Activated CD4-positive, alpha-beta T cell treated with anti-CD3 and anti-CD28 coated beads for 1 hour (primary cell): ENCODE results near the gene NCAPG.

ENCODE experiments used
- DNase-seq: peaks from one replicate; pipeline ENCODE4 v3.0.0-alpha.2; 2020

Gene NCAPG, protein sequence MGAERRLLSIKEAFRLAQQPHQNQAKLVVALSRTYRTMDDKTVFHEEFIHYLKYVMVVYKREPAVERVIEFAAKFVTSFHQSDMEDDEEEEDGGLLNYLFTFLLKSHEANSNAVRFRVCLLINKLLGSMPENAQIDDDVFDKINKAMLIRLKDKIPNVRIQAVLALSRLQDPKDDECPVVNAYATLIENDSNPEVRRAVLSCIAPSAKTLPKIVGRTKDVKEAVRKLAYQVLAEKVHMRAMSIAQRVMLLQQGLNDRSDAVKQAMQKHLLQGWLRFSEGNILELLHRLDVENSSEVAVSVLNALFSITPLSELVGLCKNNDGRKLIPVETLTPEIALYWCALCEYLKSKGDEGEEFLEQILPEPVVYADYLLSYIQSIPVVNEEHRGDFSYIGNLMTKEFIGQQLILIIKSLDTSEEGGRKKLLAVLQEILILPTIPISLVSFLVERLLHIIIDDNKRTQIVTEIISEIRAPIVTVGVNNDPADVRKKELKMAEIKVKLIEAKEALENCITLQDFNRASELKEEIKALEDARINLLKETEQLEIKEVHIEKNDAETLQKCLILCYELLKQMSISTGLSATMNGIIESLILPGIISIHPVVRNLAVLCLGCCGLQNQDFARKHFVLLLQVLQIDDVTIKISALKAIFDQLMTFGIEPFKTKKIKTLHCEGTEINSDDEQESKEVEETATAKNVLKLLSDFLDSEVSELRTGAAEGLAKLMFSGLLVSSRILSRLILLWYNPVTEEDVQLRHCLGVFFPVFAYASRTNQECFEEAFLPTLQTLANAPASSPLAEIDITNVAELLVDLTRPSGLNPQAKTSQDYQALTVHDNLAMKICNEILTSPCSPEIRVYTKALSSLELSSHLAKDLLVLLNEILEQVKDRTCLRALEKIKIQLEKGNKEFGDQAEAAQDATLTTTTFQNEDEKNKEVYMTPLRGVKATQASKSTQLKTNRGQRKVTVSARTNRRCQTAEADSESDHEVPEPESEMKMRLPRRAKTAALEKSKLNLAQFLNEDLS

DNA sequence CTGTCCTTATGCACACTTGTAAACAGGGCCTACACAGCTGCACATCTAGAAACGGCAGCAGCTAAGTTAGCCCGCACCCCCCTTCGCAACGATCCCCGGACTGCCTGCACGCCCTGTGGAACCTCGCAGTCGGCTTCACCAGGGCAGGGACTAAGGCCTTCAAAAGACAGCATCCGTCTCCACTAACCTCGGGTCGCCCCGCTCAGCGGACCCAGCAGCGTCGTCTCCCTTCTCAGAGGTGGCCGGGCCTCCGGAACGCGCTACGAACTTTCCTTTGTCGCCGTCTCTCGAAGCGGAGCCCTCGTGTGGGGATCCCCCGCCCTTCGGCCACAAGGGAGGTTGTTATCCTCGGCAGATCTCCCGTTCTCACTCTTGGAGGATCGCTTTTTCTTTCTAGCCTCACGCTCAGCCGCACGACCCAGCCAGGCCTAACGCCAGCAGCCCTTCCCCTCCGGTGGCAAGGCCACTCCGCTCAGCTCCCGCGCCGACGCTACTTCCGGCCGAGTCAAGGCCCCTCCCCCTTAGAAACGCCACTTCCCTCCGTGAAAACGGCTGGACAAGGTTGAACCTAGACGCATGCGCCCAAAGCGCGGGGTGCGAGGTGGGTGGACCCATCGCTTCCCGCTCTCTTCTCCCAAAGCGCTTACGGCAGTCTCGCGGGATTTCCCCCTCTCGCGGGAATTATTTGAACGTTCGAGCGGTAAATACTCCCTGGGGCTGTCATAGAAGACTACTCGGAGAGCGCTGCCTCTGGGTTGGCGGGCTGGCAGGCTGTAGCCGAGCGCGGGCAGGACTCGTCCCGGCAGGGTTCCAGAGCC lies at the start of gene NCAPG, which contains the start of gene DCAF16:
Gene NCAPG, plus strand, starts transcription at position 720 of the 818 bp plus-strand sequence. CDS start 99 bp downstream, outside the sequence.
Gene DCAF16, minus strand, starts transcription at position 498 of the 818 bp plus-strand sequence. CDS start 6,616 bp downstream, outside the sequence.
- DNase-seq = peak; percentile 98

DNA sequence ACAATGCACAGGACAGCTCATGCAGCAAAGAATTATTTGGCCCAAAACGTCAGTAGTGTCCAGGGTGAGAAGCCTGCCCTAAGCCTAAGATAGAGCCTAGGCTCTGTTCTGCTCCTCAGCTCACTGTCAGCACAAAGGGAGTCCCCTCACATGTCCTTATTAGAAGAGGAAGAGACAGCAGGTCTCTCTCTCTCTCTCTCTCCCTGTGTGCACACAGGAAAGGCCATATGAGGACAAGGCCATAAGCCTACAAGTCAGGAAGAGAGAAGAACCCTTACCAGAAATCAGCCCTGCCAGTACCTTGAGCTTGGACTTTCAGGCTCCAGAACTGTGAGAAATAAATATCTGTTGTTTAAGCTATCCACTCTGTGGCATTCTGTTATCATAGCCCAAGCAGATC lies 49.7 kb upstream of the NCAPG start:
- DNase-seq = no peak

GRCh38 chr4:17762726-17763125 lies 48.1 kb upstream of the NCAPG start:
- no peak for DNase-seq

- DNase-seq = no peak
These were observed 47.4 kb upstream of the NCAPG start for GRCh38 chr4:17763416-17763815.

DNA sequence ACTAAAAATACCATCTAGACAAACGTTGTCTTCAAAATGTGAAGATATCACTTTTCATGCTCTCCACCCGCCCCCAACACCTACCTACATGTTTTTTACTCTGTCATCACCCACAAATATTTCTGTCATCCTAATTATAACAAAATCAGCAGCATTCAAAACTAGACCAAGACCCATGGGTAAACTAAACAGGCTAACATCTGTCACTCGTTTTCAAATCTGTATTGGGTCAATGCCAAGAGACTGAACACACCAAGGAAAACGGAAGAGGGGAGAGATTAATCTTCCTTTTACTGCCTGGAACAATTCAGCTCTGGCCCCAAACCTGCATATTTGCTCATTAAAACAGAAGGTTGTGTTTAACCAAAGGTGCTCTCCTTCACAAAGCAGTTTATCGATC lies 46.8 kb upstream of the NCAPG start:
- no peak for DNase-seq

GRCh38 chr4:17765514-17766286 lies 45.1 kb upstream of the NCAPG start:
- DNase-seq = no peak

DNA sequence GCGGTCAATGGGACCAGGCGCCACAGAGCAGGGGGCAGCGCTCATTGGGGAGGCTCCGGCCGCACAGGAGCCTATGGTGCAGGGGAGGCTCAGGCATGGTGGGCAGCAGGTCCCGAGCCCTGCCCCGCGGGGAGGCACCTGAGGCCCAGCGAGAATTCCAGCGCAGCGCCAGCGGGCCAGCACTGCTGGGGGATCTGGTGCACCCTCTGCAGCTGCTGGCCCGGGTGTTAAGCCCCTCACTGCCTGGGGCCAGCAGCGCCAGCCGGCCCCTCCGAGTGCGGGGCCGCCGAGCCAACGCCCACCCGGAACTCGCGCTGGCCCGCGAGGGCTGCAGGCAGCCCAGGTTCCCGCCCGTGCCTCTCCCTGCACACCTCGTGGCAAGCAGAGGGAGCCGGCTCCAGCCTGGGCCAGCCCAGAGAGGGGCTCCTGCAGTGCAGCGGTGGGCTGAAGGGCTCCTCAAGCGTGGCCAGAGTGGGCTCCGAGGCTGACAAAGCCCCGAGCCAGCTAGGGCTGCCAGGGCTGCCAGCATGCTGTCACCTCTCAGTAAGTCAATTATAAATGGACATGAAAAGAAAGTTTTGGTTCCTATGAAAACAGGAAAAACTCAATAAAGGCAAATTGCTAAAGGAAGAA lies 43.8 kb upstream of the NCAPG start:
- DNase-seq = no peak

DNA sequence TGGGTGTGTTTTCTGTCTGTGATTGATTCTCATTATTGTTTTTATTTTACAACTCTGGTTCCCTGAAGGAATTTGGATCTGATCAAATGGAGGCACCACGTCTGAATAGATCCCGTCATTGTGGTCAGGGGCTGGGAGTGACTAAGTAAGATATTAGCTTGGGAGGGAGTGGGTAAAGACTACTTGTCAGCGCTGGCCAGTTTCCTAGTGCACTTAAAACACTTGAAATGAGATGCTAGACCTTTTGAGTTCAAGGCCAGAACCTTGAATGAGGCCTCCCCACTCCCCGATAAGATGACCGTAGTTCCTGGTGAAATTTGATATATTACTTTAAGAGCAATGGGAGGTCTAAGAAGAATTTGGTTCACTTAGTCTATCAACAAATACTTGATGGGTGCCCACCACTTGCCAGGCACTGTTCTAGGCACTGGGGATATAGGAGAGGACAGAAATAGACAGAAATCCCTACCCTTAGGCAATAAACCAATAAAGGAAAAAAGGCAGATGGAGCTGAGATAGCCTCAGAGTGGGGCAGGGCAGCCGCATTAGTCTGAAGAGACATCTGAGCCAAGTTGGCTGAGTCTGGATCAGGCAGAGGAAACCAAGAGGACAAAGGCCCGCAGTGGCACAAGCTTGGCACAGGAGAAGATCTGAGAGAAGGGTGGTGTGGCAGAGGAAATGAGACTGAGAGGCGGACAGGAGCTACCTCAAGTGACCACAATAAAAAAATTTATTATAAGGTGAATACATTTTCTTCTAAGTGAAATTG lies 41.2 kb upstream of the NCAPG start:
- no peak for DNase-seq

- DNase-seq = no peak
These were observed 39.9 kb upstream of the NCAPG start for GRCh38 chr4:17770845-17771244.

DNA sequence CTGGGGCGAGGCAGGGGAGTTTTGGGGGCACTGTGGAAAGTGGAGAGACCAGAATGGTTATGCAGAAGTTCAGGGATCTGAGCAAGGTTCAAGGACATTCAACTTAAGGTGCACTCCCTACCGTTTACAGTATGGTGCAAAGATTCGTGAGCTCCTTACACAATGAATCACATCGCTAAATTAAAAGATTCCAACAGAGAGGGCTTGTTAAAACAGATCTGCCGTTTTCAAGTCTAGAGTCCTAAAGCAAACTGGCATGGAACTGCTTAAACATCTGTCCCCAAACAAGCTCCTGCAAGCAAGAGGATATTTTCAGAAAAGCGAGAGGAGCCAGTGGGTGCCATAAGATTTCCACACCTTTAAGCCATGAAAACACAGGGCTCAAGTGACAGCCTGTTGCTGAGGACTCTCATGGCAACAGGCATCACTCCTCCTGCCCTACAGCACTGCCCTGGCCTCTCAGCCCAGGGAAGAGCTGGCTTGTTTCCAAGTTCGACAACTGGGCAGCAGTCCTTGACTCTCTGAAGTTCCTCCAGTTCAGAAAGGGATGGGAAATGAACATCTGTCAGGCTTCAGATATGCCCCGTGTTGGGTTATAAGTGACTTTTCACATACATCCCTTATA lies 39.4 kb upstream of the NCAPG start:
- no peak for DNase-seq

- no peak for DNase-seq
These were observed 37.6 kb upstream of the NCAPG start for GRCh38 chr4:17773135-17773698.

DNA sequence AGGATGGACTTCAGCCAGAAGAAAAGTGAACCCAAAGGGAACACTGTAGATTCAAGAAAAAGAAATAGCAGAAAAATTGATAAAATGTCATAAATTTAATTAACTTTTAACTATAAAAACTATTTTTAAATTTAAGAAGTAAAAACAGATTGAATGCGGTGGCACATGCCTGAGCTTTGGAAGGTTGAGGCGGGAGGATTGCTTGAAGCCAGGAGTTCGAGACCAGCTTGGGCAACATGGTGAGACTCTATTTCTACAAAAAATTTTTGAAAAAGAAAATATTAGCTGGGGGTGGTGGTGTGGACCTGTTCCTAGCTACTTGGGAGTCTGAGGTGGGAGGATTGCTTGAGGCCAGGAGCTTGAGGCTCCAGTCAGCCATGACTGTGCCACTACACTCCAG lies 32.3 kb upstream of the NCAPG start:
- no peak for DNase-seq

- DNase-seq = no peak
These were observed 30.1 kb upstream of the NCAPG start for GRCh38 chr4:17780501-17781299.

DNA sequence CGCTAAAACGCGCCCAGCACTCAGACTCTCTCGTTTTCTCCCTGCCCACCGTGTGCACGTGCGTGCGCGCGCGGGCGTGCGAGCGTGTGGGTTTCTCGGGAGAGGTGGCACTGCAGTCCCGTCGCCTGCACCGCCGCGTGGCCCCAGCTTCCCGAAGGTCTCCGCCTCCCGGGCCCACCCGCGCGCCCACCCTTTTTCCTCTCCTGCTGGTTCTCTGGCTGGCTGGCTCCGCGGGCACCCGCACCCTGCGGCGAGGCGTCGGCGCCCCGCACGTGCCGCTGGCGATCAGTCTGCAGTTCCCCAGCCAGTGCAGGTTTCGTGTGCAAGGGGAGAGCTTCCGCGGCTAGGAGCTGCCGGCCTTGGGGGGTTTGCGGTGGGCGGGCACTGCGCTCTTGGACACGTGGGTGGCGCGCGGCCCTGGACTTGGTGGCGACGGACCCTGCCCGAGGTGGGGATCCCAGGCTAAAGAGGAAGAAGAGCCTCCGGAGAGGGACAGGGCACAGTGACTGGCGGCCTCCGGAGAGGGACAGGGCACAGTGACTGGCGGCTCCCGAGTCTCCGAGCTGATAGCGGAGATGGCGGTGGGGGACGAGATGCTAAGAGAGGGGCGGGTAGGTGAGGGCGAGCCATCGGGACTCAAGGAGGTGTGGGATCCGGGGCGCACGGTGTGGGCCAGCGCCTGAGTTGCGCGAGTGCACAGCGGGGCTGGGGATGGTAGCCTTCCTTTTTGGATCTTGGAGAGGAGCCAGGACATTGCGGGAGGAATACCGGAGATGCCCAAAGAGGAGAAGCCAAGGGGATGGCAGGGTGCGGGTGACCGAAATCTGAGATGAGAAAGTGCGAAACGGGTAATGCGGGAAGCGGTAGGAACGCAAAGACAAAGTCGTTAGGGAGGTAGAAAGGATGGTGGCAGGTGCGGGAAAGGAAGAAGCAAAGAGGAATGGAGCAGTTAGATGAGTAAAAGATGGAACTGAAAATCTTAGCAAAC lies 29.2 kb upstream of the NCAPG start, which contains the start of gene FAM184B:
Gene FAM184B, minus strand, starts transcription at position 322 of the 988 bp plus-strand sequence. CDS start 322 bp downstream, outside the sequence.
- no peak for DNase-seq

- no peak for DNase-seq
These were observed 24.9 kb upstream of the NCAPG start for GRCh38 chr4:17785858-17786257.

DNA sequence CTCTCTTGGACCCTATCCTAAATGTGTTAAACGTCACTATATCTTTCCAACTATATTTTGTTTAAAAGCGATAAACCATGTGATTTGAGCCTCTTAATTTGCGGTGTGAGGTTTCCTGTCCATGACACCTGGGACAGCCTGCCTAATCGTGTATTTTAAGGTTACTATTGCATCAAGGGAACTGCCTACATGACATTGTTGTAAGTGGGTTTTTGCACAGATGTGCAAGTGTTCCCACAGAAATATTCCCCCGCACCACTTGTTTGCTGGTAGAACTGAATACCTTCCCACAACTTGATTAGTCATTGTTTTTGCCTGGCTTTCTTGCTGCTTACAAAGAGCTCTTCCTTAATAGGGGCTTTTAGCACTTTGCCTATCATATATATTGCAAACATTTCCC lies 24.2 kb upstream of the NCAPG start:
- DNase-seq = no peak

DNA sequence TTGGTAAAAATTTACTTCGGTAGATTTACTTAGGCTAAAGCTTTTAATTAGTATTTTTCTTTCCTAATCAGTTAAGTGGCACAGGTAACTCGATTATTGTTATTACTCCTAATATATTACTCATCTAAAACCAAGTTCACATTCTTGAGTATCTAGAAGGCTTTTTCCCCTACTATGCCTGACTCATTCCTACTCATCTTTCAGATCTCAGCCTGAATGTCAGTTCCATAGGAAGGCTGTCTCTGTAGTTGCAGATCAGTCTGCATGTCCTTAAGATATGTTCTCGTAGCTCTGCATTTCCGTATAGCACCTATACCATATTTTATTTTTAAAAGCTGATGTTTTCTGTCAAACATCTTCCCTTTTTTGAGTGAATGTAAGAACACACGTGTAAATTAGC lies 23.5 kb upstream of the NCAPG start:
- DNase-seq = no peak
